Retina (tissue), 1 donor: Measurements from ENCODE around the gene PPM1F.

Experiments used
- DNase-seq: peaks from one replicate; pipeline ENCODE4 v3.0.0-alpha.2; 2016

Gene PPM1F, protein sequence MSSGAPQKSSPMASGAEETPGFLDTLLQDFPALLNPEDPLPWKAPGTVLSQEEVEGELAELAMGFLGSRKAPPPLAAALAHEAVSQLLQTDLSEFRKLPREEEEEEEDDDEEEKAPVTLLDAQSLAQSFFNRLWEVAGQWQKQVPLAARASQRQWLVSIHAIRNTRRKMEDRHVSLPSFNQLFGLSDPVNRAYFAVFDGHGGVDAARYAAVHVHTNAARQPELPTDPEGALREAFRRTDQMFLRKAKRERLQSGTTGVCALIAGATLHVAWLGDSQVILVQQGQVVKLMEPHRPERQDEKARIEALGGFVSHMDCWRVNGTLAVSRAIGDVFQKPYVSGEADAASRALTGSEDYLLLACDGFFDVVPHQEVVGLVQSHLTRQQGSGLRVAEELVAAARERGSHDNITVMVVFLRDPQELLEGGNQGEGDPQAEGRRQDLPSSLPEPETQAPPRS

DNA sequence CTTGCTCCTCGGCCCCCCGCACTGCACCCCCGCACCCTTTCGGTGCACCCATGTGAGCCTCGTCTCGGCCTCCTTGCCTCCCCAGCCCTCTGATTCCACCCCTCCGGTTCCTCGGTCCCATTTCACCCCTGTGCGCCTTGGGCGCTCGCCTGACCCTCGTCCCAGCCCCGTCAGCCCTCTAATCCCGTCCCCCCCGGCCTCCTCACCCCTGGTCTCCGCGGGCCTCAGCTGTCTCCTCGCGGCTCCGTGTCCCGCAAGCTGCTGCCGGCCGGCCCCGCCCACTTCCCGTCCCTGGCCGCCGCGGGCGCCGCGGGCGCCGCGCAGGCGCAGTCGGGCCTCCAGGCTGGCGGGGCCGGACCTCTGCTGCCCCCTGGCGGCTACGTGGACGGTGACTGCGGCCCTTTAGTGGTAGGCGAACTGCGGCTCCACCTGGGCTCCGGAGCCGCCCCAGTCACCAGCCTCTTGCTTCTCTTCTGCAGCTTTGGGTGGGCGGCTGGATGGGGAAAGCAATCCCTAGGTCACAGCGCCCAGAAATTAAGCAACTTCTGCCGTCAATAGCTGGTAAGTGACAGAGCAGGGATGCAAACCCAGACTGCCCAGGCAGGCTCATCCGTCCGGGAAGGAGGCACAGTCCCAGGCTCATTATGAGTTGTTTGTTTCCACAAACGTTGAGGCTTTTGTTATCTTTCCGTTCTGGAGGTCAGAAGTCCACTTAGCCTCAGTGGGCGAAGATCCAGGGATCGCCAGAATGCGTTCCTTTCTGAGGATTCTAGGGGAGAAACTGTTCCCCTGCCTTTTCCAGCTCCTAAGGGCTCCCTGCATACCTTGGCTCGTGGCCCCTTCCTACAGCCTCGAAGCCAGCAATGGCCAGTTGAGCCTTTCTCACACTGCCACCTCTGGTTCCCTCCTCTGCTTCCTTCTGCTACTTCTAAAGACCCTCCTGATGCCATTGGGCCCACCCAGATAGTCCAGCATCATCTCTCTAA, at the start of gene PPM1F:
Gene PPM1F (minus strand): TSS at position 263 of the 986 bp plus-strand sequence. CDS start 6,800 bp downstream, outside the sequence.
- DNase-seq: peak; percentile 87

DNA sequence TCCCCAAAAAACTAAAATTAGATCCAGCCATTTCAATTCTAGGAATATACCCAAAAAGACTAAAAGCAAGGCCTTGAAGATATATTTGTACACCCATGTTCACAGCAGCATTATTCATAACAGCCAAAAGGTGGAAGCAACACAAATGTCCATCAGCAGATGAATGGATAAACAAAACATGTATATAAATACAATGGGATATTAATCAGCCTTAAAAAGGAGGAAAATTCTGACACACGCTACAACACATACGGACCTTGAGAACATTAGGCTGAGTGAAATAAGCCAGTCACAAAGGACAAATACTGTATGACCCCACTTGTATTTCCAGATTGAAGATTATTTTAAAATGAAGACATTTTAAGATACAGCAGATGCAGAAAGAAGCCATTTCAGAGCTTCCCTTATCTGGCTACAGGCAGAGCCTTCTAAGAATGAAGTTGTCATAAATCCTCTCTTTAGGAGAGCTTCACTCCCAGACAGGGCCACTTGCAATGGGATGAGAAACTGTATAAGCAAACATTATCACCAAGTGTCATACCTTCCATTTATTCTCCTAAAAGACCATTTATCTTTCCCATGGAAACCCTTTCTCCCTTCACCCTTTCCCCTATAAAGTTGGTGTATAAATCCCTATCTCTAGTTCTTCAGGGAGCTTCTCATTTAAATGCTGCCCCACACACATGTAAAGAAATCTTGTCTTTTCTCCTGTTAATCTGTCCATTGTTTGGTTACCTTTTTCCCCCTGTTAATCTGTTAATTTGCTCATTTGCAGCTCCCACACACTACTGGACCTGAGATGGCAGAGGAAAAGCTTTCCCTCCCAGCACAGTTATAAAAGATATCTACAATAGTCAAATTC, 49.2 kb upstream of the PPM1F start:
- no peak for DNase-seq

DNA sequence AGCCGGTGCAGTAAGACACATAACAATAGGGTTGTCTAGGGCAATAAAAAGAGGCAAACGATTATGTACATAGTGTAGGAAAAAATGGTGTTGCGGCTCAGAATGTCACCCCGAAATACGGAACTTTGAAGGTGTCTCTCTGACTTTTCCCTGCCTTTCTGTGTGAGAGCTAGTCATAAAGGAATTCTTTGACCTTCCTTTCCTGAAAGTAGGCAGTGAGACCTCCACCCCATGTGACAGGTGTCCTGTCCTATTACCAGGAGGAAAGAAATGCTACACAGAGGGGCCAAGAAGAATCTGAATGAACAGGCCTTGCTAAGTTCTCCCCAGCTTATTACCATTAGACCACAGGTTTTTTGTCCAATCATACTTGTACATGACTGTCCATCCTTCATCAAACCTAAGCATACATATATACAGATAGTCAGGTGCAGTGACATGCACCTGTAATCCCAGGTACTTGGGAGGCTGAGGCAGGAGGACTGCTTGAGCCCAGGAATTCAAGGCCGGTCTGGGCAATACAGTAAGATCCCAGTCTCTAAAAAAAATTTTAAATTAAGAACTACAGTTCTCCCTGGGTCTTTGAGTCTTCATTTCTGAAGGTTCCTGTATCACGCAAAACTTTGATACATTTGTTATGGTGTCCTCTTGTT, 46.1 kb upstream of the PPM1F start:
- no peak for DNase-seq

DNA sequence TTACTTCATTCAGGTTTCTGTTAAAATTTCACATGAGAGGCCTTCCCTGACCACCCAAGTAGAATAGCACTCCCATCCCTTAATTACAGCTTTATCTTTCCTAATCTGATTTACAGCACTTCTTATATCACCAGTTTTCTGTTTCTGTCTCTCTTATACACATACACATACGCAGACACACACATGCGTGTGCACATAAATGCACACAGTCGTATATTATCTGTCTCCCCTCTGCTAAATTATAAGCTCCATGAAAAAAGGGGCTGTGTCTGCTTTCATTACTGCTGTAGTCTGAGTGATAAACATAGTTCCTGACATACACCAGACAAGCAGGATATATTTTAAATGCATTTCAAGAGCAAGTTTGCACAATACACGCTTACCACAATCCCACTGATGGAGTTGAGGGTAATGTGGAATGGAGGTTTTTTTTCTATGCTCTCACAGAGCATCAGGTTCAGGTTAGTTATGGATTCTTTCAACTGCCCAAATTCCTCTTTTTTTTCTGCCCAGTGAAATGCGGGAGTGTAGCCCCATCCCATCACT, 43.6 kb upstream of the PPM1F start:
- no peak for DNase-seq

DNA sequence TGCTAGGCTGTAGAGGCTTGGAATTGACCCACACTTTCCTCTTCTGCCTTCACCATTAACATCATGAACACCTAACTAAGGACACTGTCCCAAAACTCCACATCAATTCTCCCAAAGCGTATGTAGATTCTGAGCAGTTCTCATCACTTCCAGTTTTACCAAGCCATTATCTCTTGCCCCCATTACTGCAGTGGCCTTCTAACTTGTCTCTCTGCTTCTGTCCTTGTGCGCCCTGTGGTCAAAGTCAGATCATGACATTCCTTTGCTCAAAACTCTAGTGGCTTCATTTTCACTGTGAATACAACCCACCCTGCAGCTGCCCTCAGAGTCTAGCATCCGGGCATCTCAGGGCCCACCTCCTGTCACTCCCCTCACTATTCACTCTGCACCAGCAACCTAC, 43.0 kb upstream of the PPM1F start:
- DNase-seq: no peak

DNA sequence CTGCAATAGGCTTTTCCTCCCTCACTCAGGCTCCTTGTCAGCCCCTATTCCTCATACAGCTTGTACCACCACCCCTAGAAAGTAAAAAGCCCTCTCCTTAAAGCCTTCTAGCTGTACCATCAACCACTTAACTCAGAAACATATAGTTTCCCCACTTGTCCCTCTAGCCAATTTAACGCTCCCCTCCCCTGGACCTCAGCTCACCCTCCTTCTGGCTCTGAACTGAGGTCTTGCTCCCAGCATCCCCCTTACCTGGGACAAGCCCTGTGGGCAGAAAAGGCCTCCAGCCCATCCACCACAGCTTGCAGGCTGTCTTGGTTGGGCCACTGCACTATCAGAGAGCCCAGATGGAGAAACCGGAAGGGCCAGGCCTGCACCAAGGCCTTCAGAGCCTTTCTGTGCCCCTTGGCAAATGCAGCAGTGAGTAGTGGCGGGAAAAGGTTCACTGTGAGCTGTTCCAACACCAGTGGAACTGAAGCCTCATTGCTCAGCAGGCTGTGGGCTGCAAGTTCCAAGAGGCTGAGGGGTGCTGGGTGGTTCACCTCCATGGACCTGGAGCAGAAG, 42.3 kb upstream of the PPM1F start:
- no peak for DNase-seq

DNA sequence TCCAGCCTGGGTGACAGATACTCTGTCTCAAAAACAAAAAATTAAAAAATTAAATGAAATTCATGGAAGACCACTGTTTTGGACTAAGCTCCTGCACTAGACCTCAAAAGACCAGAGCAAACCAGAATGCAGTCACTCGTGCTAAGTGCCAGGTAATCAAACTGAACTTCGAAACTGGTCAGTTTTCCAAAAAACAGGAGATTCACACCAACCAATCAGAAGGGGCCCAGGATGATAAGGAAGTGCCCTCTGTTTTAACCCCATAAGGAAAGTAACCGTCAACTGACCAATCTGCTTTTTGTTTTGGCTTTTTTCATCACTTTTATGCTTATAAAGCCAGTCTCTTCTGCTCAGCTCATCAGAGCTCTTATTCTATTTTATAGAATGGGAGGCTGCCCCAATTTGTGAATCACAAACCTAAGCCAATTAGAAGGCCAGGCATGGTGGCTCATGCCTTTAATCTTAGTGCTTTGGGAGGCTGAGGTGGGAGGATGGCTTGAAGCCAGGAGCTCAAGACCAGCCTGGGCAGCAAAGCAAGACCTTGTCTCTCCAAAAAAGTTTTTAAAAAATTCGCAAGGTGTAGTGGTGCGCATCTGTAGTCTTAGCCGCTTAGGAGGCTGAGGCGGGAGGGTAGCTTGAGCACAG, 40.1 kb upstream of the PPM1F start:
- DNase-seq: no peak

DNA sequence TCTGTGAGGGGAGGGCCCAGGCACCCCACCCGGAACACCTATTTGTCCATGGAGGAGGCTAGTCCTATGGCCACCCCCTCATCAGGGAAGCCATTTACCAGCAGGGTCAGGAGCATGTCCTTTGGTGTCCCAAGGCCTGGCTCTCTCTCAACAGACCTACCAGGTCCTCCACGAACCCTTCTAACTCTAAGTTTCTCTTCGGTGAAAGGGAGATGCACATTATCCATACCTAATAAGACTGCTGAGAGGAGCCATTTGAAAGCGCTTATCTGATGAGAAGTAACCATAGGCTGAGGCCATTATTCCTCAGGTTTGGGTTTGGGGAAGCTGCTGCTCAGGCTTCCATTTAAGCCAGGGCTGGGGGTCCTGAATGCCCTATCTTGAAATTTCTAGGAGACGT, 39.1 kb upstream of the PPM1F start:
- no peak for DNase-seq

DNA sequence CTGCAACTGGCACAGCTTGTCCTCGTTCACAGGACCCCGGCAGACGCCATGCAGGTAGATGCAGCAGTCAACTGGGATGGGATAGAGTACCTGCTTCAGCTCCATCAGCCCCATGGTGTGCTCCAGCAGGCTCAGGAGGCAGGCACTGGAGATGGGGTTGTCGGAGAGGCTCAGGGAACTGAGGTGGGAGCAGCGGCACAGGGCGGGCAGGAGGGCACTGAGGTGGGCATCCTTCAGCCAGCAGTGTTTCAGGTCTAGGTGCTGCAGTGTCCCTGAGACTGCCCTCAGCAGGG, 38.6 kb upstream of the PPM1F start:
- no peak for DNase-seq

DNA sequence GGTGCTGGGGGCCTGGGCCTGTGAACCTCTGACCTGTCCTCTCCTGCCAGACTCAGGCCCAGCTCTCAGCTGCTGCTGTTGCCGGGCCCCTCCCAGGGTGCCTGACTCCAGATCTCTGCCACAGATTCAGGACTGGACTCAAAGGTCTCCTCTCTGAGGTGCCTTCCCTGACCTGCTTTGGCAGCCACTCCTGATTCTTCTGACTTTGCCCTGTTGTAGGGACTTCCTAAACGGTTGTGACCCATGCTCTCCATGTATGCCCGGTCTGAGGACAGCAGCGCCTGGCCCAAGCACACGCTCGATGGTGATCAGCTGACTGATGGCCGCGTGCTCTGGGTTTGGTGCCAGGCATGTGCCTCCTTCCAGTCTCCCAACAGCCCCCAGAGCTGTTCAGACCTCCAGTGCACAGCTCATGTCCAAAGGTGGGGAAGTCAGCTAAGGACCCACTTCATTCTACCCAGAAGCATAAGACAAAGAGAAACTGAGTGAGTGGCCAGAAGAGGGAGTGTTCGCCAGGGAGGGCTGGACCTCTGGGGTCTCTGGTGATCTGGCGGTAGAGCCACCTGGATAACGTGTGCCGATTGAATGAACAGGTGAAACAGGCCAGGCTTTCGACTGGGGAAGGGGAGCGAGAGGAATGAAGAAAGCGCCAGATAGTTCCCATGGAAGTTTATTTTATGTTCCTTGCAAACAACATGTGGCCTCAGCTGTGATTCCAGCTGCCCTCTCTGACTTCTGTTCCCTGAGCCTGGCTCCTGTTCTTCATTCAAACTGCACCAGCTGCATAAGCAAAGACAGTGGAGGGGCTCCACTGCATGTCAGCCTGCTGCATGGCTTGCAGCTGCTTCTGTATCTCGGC, 38.0 kb upstream of the PPM1F start:
- DNase-seq: no peak

DNA sequence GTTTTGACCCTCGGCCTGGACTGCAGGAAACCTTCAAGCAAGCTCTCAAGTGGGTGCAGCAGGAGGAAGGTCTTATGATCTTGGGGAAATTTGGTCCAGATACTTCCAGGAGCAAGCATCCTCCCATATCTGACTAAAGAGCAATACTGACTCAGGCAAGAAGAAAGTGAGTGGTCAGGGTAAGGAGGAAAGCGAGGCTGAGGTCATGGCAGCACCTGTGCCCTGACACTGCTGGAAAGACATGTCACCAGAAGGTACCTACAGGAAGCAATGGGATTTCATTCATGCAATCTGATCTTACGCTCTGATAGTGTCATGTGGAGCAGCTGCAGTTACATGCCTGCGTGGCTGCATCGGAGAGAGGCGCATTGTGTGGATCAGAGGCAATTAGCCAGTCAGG, 36.4 kb upstream of the PPM1F start:
- no peak for DNase-seq

DNA sequence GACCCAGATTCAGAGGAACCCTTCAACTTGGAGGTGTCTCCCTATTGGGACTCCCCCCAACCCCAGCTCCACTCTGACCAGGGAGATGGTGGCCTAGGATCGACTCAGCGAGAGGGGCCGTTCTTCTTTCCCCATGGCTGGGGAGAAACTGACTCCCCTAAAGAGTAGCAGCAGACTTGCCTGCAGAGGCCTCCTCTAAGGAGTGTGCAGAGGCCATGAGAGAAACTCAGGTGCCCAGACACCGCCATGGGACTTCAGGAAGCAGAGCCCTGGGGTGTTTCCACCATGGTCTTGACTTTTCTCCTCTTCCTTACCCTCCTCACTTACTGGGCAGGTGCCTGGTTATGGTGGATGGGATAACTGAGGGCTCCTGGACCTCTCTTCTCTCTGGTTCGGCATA, 32.6 kb upstream of the PPM1F start:
- no peak for DNase-seq

DNA sequence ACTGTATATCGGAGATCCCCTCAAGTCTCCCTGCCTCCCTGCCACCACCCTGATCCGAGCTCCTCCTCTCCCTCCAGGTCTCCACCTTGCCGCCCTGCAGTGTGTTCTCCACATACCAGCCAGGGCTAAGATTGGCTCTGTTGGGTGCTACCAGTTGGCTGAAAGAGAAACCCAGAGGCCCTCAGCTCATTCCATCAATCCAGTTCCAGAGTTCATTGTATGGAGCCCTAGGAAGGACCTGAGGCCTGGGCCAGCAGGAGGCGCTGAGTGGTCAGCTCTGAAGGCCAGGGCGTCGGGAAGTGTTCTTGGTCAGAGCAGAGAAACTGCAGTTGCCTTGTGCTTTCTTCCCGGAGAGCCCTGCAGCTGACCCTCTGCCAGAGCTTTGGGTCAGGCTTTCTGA, 32.1 kb upstream of the PPM1F start:
- no peak for DNase-seq

DNA sequence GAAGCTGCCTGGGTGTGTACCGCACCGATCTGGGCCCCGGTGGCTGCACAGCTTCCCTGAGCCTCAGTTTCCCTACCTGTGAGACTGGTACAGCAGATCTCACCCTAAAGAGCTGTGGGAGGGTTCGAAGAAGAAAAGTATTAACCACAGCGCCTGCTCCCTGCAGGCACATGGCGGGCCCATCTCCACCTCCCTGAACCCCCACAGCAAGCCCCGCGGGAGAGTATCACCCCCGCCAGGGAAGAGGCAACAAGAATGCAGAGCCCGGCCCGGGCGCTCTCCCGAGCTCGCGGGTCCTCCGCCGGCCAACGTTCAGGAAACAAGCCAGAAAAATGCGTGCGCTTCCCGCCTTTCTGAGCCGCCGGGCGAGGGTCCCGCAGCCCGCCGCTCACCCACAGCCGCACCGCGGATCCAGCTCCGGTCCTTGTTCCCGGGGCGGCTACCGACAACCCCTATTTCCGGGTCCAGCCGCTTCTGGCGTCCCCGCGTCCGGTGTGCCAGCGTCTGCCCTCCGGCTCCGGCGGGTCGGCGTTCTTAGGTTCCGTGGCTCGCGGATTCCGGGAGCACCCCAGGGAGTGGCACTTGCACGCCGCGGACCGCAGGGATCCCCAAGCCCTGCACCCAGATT, 29.8 kb upstream of the PPM1F start, which contains the start of gene TOP3B:
Gene TOP3B (minus strand): TSS at position 450 of the 628 bp plus-strand sequence. CDS start 7,078 bp downstream, outside the sequence.
- peak; percentile 92 for DNase-seq

DNA sequence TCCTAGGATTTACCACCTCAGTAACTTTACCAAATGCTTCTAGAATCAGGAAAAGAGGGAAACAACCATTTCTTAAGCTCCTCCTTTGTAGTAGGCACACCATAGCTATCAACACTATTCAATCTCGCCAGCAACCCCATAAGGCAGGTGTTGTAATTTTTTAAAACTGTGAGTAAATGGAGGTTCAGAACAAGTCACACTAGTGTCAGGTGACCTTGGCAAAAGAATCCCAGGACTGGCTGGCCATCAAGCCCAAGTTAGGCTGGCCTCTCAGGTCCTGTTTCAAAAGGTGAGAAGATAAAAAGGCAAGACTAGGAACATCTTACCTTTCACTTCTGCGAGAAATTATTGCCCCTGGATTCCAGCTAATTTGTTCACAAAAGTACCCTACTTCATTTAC, 29.2 kb upstream of the PPM1F start:
- DNase-seq: no peak

DNA sequence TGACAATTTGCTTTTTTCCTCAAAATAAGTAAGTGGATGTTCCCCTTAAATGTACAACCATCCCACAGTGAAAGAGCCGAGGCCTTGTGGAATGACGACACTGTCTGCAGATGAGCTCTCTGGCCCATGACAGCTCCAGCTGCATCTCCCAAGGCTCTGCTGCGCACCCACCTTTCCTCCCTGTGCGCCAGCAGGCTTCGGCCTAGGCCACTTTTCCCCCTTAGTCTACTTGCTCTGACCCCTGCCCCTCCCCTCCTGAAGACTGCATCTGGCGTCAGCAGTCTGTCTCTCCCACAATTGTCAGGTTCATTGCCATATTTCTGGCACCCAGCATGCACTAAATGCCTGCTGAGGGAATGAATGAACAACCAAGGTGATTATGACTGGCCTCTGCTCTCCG, 27.9 kb upstream of the PPM1F start:
- DNase-seq: no peak

DNA sequence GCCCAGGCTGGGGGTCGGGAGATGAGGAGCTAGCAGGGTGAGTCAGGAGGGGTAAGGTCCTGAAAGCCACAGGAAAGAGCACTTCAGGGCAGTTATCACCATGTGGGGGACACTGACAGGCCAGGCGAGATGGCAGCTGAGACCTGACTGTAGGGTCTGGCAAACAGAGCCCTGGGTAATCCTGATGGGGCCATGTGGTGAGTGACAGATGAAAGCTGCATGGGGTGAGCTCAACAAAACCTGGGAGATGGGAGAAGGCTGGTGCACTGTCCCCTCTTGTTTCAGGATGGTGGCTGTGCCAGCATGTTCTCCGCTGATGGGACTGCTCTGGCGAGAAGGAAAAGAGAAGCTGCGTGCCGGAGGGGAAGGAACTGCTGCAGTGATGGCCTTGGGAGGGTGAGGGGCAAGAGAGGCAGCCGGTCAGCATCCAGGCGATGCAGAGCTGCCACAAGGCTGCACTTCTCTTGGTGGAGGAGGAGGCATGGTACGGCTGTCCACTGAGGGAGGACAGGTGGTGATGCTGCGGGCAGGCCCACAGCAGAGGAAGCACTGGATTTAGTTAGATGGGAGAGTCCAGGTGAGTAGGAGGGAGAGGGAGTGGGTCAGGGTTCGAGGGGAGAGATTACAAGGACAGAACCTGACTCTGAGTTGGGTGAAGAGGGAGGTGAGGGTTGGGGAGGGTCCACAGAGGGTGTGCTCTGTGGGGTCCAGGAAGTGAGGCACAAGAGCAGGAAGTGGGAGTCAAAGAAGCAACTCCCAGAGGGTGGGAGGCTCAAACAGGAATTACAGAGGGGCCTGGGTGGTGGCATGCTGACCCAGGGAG, 26.1 kb upstream of the PPM1F start:
- no peak for DNase-seq

DNA sequence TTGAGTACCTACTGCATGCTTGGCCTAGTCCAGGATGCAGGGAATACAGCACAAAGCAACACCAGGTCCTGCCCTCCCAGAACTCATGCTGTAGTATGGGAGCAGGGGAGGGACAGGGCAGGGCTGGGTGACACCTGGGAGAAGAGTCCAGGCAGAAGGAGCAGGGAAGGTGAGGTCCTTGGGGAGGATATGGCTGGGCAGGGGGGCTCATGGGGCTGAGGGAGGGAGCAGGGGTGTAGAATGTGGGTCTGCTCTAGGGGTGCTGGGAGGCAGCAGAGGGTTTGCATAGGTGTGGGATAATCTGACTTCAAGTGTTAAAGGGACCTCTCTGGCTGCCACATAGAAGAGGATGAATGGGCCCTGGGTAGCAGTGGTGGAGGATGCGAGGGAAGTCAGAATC, 25.2 kb upstream of the PPM1F start:
- DNase-seq: no peak
